ENCODE measurements around the gene HOXC13. TPM values are rescaled to one million over a fixed set of nuclear protein-coding genes. Genes with fewer than 3 reads are reported as not detected.

Gene HOXC13
- total and polyA plus RNA-seq, 2 of the 13 experiments (the other 11 are each of a cell fraction or from before 2014, with no cell fraction given) = 0.07 TPM; not detected in 1

DNA sequence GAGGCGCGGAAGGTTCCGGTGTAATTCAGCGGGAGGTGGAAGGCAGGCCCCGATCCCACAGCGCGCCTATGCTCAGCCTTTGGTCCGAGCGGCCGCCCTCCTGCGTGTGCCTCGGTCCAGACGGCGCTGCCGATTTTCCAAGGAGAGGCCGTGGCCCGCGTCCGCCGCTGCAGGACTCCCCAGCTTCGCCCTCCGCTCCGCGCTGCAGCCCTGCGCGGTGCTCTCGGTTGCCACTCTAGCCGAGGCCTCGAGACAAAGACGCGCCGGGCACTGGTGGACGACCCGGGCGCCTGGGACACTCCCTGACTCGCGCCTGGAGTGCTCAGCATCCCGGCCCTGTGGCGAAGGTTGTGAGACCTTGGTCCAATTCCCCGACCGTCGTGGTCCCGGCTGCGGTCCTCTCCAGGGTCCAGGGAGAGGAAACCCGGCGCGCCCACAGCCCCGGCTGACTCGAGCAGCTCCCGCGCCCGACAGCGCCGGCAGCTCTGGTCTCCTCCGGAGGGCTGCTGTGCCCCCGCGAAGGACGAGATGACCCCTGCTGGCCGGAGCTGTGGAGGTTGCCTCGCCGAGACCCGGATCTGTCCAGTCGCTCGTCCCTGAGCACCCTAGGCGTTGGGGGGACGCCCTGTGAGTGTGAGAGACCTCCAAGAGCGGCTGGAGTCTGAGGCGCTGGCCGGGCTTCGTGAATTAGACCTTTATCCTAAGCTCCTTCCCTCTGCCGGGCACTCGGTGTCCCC is 22.6 kb downstream of the HOXC13 start (continued):
- TF ChIP-seq, protein P1, sequence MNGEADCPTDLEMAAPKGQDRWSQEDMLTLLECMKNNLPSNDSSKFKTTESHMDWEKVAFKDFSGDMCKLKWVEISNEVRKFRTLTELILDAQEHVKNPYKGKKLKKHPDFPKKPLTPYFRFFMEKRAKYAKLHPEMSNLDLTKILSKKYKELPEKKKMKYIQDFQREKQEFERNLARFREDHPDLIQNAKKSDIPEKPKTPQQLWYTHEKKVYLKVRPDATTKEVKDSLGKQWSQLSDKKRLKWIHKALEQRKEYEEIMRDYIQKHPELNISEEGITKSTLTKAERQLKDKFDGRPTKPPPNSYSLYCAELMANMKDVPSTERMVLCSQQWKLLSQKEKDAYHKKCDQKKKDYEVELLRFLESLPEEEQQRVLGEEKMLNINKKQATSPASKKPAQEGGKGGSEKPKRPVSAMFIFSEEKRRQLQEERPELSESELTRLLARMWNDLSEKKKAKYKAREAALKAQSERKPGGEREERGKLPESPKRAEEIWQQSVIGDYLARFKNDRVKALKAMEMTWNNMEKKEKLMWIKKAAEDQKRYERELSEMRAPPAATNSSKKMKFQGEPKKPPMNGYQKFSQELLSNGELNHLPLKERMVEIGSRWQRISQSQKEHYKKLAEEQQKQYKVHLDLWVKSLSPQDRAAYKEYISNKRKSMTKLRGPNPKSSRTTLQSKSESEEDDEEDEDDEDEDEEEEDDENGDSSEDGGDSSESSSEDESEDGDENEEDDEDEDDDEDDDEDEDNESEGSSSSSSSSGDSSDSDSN (CRISPR knock-in tag; IDR thresholded peaks at IDR 0.05) = peak; percentile 61
- no peak for TF ChIP-seq ZNF614 (CRISPR knock-in tag; IDR thresholded peaks at IDR 0.05; ENCODE audit: borderline replicate concordance)
- TF ChIP-seq CBX2 (IDR thresholded peaks at IDR 0.05; ENCODE audit: low read depth, low read length) = no peak
- TF ChIP-seq CBX2 (CRISPR knock-in tag; IDR thresholded peaks at IDR 0.05; ENCODE audit: low read depth) = peak; percentile 25; the same call in 1 of the 2 replicates
- TF ChIP-seq ZNF225 (CRISPR knock-in tag; IDR thresholded peaks at IDR 0.05) = 0 out of 2 replicates have a peak, but pooled peaks have one; percentile 46
- no peak for TF ChIP-seq THAP11 (CRISPR knock-in tag; IDR thresholded peaks at IDR 0.05)
- TF ChIP-seq TMF1 (CRISPR knock-in tag; IDR thresholded peaks at IDR 0.05; ENCODE audit: low read depth) = no peak
- TF ChIP-seq, protein P2, sequence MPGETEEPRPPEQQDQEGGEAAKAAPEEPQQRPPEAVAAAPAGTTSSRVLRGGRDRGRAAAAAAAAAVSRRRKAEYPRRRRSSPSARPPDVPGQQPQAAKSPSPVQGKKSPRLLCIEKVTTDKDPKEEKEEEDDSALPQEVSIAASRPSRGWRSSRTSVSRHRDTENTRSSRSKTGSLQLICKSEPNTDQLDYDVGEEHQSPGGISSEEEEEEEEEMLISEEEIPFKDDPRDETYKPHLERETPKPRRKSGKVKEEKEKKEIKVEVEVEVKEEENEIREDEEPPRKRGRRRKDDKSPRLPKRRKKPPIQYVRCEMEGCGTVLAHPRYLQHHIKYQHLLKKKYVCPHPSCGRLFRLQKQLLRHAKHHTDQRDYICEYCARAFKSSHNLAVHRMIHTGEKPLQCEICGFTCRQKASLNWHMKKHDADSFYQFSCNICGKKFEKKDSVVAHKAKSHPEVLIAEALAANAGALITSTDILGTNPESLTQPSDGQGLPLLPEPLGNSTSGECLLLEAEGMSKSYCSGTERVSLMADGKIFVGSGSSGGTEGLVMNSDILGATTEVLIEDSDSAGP (CRISPR knock-in tag; IDR thresholded peaks at IDR 0.05; ENCODE audit: borderline replicate concordance) = peak; percentile 47; the same call in 1 of the 2 replicates
- no peak for TF ChIP-seq ZNF674 (CRISPR knock-in tag; IDR thresholded peaks at IDR 0.05; ENCODE audit: low read depth)
- no peak for TF ChIP-seq RBM22 (optimal IDR thresholded peaks at IDR 0.05; ENCODE audit: low read length)
- no peak for TF ChIP-seq HMG20B (CRISPR knock-in tag; conservative IDR thresholded peaks at IDR 0.05)
- TF ChIP-seq ZNF451 (CRISPR knock-in tag; IDR thresholded peaks at IDR 0.05) = no peak
- no peak for TF ChIP-seq ZSCAN21 (CRISPR knock-in tag; IDR thresholded peaks at IDR 0.05; ENCODE audit: borderline replicate concordance)
- TF ChIP-seq FOSL1 (CRISPR knock-in tag; IDR thresholded peaks at IDR 0.05; ENCODE audit: borderline replicate concordance) = no peak
- no peak for TF ChIP-seq REL (CRISPR knock-in tag; conservative IDR thresholded peaks at IDR 0.05)
- no peak for TF ChIP-seq SATB2 (CRISPR knock-in tag; IDR thresholded peaks at IDR 0.05)
- TF ChIP-seq ZNF891 (CRISPR knock-in tag; IDR thresholded peaks at IDR 0.05) = no peak
- no peak for TF ChIP-seq SPEN (CRISPR knock-in tag; IDR thresholded peaks at IDR 0.05; ENCODE audit: low read depth)
- TF ChIP-seq ZNF766 (CRISPR knock-in tag; IDR thresholded peaks at IDR 0.05; ENCODE audit: borderline replicate concordance) = no peak
- no peak for TF ChIP-seq ZBTB20 (CRISPR knock-in tag; IDR thresholded peaks at IDR 0.05; ENCODE audit: borderline replicate concordance, low read depth)
- no peak for TF ChIP-seq GLI4 (CRISPR knock-in tag; IDR thresholded peaks at IDR 0.05; ENCODE audit: borderline replicate concordance)
- TF ChIP-seq ZNF432 (CRISPR knock-in tag; IDR thresholded peaks at IDR 0.05; ENCODE audit: borderline replicate concordance) = no peak
- TF ChIP-seq SNAI1 (CRISPR knock-in tag; IDR thresholded peaks at IDR 0.05; ENCODE audit: borderline replicate concordance) = no peak
- no peak for TF ChIP-seq ZNF781 (CRISPR knock-in tag; IDR thresholded peaks at IDR 0.05; ENCODE audit: borderline replicate concordance, not compliant biosample characterization)
- TF ChIP-seq EZH2 (conservative IDR thresholded peaks at IDR 0.05; ENCODE audit: low read depth, low read length) = peak; percentile 69; the same call in 1 of the 2 replicates
- TF ChIP-seq DPF2 (CRISPR knock-in tag; IDR thresholded peaks at IDR 0.05; ENCODE audit: borderline replicate concordance, low read depth) = no peak
- TF ChIP-seq KAT8 (CRISPR knock-in tag; IDR thresholded peaks at IDR 0.05) = no peak

Data from HepG2 (cell line).